Aortic smooth muscle cell (primary cell): ENCODE measurements around the gene RASIP1. TPM values are rescaled to one million over a fixed set of nuclear protein-coding genes. Genes with fewer than 3 reads are reported as not detected.

Source experiments
- total RNA-seq: library from RNA; depleted of rRNA; stranded (reverse); fragments of >200 nt; gene quantifications from 2 replicates; pipeline ENCODE4 v1.2.3, GENCODE V29; 2014

RASIP1 gene
- 1.1 and 2.1 TPM in 2 replicates for total RNA-seq

GRCh38 chr19:48740164-48740972 lies at the start of gene RASIP1:
Gene RASIP1, minus strand, starts transcription at chr19:48740610. Its CDS starts 328 bp downstream, at chr19:48740282.

GRCh38 chr19:48755084-48755641 lies 14.8 kb upstream of the RASIP1 start, which contains the start of gene FGF21:
Gene FGF21, plus strand, starts transcription at chr19:48755524. Its CDS starts 713 bp downstream, at chr19:48756237.

GRCh38 chr19:48752496-48753365 lies 12.3 kb upstream of the RASIP1 start, which contains the start of gene FUT1:
Gene FUT1, minus strand, starts transcription at chr19:48752641. Its CDS starts 1,360 bp downstream, at chr19:48751281.

GRCh38 chr19:48746738-48747575 lies 6.5 kb upstream of the RASIP1 start, which contains the start of gene IZUMO1:
Gene IZUMO1, minus strand, starts transcription at chr19:48746909. Its CDS starts 1,050 bp downstream, at chr19:48745859.

GRCh38 chr19:48719263-48720171 lies 20.9 kb downstream of the RASIP1 start, which contains the start of gene MAMSTR:
Gene MAMSTR, minus strand, starts transcription at chr19:48719725. Its CDS starts 694 bp downstream, at chr19:48719031.

GRCh38 chr19:48695743-48696352 lies 44.6 kb downstream of the RASIP1 start, which contains the start of gene FUT2:
Gene FUT2, plus strand, starts transcription at chr19:48695971. Its CDS starts 6,986 bp downstream, at chr19:48702957.

GRCh38 chr19:48672994-48673393 lies 67.4 kb downstream of the RASIP1 start, which contains the start of gene NTN5:
Gene NTN5, minus strand, starts transcription at chr19:48673017. Its CDS starts 2,031 bp downstream, at chr19:48670986.

Other genes with a start within 250 kb of the RASIP1 start
- gene LMTK3, start 228.8 kb downstream of the RASIP1 start, total RNA-seq: under 0.01 TPM in 1 of 2 replicates, not detected in the other
- gene SULT2B1, start 188.4 kb downstream of the RASIP1 start, total RNA-seq: not detected in 2 replicates
- gene SPACA4, start 133.9 kb downstream of the RASIP1 start, total RNA-seq: not detected in 2 replicates
- gene FAM83E, start 125.5 kb downstream of the RASIP1 start, total RNA-seq: 0.25 and 1.3 TPM in 2 replicates
- gene RPL18, start 121.4 kb downstream of the RASIP1 start, total RNA-seq: 1,560 and 1,803 TPM in 2 replicates
- gene SPHK2, start 121.1 kb downstream of the RASIP1 start, total RNA-seq: 6.6 and 7.6 TPM in 2 replicates
- 6.7 and 10.6 TPM in 2 replicates for gene DBP, start 103.2 kb downstream of the RASIP1 start, total RNA-seq
- gene CA11, start 94.4 kb downstream of the RASIP1 start, total RNA-seq: 0.93 and 1.1 TPM in 2 replicates
- under 0.01 and 0.06 TPM in 2 replicates for gene NTN5, start 67.6 kb downstream of the RASIP1 start, total RNA-seq
- gene FUT2, start 44.6 kb downstream of the RASIP1 start, total RNA-seq: not detected in 2 replicates
- gene MAMSTR, start 20.9 kb downstream of the RASIP1 start, total RNA-seq: 0.50 and 0.53 TPM in 2 replicates
- gene IZUMO1, start 6.3 kb upstream of the RASIP1 start, total RNA-seq: not detected in 2 replicates
- 0.25 and 0.26 TPM in 2 replicates for gene FUT1, start 12.0 kb upstream of the RASIP1 start, total RNA-seq
- not detected in 2 replicates for gene FGF21, start 14.9 kb upstream of the RASIP1 start, total RNA-seq
- 25.0 and 27.4 TPM in 2 replicates for gene BCAT2, start 70.4 kb upstream of the RASIP1 start, total RNA-seq
- 1.2 and 4.5 TPM in 2 replicates for gene HSD17B14, start 95.9 kb upstream of the RASIP1 start, total RNA-seq
- 17.2 and 18.3 TPM in 2 replicates for gene PLEKHA4, start 128.0 kb upstream of the RASIP1 start, total RNA-seq
- 57.1 and 97.7 TPM in 2 replicates for gene PPP1R15A, start 131.8 kb upstream of the RASIP1 start, total RNA-seq
- under 0.01 TPM in 1 of 2 replicates, not detected in the other for gene TULP2, start 158.1 kb upstream of the RASIP1 start, total RNA-seq
- 169 and 221 TPM in 2 replicates for gene NUCB1, start 159.7 kb upstream of the RASIP1 start, total RNA-seq
- 0.12 TPM in 1 of 2 replicates, not detected in the other for gene DHDH, start 193.1 kb upstream of the RASIP1 start, total RNA-seq
- gene BAX, start 214.3 kb upstream of the RASIP1 start, total RNA-seq: 48.5 and 68.4 TPM in 2 replicates
- gene FTL, start 224.7 kb upstream of the RASIP1 start, total RNA-seq: 2,006 and 2,638 TPM in 2 replicates